Activated CD4-positive, alpha-beta T cell treated with anti-CD3 and anti-CD28 coated beads for 48 hours (primary cell): ENCODE measurements around the gene THADA.
"Not testable (repeated sequence)": the region's sequence is repeated elsewhere in the genome, so short reads cannot be mapped to it uniquely, and the experiment has no call there.

Experiments used
- DNase-seq: peaks from one replicate; pipeline ENCODE4 v3.0.0-alpha.2; 2020

THADA gene, protein sequence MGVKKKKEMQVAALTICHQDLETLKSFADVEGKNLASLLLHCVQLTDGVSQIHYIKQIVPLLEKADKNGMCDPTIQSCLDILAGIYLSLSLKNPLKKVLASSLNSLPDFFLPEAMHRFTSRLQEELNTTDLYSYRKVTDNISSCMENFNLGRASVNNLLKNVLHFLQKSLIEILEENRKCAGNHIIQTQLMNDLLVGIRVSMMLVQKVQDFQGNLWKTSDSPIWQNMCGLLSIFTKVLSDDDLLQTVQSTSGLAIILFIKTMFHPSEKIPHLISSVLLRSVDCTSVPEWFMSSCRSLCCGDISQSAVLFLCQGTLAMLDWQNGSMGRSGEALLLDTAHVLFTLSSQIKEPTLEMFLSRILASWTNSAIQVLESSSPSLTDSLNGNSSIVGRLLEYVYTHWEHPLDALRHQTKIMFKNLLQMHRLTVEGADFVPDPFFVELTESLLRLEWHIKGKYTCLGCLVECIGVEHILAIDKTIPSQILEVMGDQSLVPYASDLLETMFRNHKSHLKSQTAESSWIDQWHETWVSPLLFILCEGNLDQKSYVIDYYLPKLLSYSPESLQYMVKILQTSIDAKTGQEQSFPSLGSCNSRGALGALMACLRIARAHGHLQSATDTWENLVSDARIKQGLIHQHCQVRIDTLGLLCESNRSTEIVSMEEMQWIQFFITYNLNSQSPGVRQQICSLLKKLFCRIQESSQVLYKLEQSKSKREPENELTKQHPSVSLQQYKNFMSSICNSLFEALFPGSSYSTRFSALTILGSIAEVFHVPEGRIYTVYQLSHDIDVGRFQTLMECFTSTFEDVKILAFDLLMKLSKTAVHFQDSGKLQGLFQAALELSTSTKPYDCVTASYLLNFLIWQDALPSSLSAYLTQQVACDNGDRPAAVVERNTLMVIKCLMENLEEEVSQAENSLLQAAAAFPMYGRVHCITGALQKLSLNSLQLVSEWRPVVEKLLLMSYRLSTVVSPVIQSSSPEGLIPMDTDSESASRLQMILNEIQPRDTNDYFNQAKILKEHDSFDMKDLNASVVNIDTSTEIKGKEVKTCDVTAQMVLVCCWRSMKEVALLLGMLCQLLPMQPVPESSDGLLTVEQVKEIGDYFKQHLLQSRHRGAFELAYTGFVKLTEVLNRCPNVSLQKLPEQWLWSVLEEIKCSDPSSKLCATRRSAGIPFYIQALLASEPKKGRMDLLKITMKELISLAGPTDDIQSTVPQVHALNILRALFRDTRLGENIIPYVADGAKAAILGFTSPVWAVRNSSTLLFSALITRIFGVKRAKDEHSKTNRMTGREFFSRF (N-terminal part only)

GRCh38 chr2:43595603-43596412, at the start of gene THADA:
Gene THADA, minus strand, starts transcription at chr2:43596038. Its CDS starts 3,646 bp downstream, at chr2:43592392.
- peak; percentile 99 for DNase-seq

DNA sequence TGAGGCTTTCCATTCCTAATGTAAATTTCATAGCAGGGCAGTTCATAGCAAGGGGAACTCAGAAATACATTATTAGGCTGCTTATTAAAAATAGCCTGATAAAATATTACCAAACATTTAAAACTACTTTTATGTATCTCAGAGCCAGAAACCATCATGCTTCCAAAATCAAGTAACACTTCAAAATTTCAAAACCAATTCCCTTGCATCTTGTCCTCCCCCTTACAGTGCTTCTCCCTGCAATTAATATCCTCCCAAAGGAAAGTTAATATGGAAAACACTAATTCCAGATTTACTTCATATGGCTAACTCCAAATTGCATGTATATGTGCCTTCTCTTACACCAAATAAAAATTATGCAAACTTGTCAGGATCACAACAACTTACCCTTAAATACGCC, 47.8 kb upstream of the THADA start:
- DNase-seq = no peak

GRCh38 chr2:43642363-43642762, 46.5 kb upstream of the THADA start:
- DNase-seq = no peak

GRCh38 chr2:43637030-43637803, 41.4 kb upstream of the THADA start, which contains the start of gene PLEKHH2:
Gene PLEKHH2, plus strand, starts transcription at chr2:43637260. Its CDS starts 7,414 bp downstream, at chr2:43644674.
- peak; percentile 94 for DNase-seq

- DNase-seq = peak; percentile 24
These were observed 40.8 kb upstream of the THADA start for GRCh38 chr2:43636621-43637020.

DNA sequence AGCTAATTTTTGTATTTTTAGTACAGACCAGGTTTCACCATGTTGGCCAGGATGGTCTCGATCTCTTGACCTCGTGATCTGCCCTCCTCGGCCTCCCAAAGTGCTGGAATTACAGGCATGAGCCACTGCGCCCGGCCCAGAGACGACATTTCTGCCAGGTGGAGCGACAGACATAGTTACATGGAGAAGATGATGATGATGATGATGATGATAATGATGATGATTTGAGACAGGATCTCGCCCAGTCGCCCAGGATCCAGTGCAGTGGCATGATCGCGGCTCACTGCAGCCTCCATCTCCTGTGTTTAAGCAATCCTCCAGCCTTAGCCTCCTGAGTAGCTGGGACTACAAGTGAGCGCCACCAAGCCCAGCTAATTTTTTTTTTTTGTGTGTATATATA, 40.3 kb upstream of the THADA start:
- not testable (repeated sequence) for DNase-seq

- DNase-seq = no peak
These were observed 38.9 kb upstream of the THADA start for GRCh38 chr2:43634604-43635306.

- DNase-seq = no peak
These were observed 35.9 kb upstream of the THADA start for GRCh38 chr2:43631618-43632317.

- no peak for DNase-seq
These were observed 27.2 kb upstream of the THADA start for GRCh38 chr2:43622931-43623451.

- no peak for DNase-seq
These were observed 23.7 kb upstream of the THADA start for GRCh38 chr2:43619511-43619910.

GRCh38 chr2:43616967-43617680, 21.3 kb upstream of the THADA start:
- no peak for DNase-seq

DNA sequence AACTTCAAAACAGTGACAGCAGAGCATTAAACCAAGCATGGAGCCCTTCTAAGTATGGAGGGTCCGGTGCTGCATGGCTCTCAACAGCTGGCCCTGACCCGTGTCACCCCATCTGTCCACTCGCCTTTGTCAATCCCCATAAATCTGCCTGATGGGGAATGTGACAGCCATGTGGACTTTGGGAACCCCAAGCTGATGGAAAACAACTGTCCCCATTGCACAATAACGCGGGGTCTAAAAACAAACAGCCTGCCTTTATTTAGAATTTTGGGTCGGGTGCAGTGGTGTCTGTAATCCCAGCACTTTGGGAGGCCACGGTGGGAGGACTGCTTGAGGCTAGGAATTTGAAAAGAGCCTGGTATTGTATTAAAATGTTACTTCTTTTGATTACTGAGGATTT, 17.1 kb upstream of the THADA start:
- DNase-seq = no peak

GRCh38 chr2:43611987-43612894, 16.4 kb upstream of the THADA start:
- peak; percentile 85 for DNase-seq

DNA sequence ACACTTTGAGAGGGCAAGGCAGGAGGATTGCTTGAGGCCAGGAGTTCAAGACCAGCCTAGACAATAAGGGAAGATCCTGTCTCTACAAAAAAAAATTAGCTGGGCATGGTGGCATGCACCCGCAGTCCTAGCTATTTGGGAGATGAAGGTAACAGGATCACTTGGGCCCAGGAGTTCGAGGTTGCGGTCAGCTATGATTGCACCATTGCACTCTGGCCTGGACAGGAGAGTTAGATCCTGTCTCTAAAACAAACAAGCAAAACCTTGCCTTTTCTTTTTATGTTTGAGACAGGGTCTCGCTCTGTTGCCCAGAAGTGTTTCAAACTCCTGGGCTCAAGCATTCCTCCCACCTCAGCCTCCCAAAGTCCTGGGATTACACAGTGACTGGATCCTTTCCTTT, 14.5 kb upstream of the THADA start:
- DNase-seq = no peak

- peak; percentile 40 for DNase-seq
These were observed 13.6 kb upstream of the THADA start for GRCh38 chr2:43609290-43609918.

DNA sequence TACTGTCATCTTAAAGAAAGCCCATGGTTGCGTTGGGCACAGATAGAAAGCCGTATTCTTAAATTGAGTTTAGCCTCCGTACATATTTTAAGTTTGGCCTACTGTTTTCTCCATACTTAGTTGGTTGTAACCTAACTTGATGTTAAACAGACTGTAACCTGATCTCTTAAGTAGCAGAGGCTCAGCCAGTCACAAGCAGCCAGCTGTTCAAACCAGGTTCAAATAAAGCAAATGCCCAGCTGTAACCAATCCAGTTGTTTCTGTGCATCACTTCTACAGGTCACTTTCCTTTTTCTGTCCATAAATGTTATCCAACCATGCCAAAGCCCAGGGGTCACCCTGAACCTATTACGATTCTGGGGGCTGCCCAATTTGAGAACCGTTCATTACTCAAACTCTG, 10.0 kb upstream of the THADA start:
- no peak for DNase-seq

GRCh38 chr2:43605079-43605655, 9.3 kb upstream of the THADA start:
- peak; percentile 54 for DNase-seq
